ENCODE measurements around the gene PRSS48. TPM values are rescaled to one million over a fixed set of nuclear protein-coding genes. Genes with fewer than 3 reads are reported as not detected.

Gene PRSS48
- total and polyA plus RNA-seq, 8 donors = not detected

- Histone ChIP-seq H3K27me3 (no peaks in the 10 kb centered on the region), H3K4me3 (no peak overlapping the region), H3K27ac (no peak overlapping the region), H3K9me3 (no peaks in the 10 kb centered on the region), H3K4me1 (peaks cover 0 to 22% (median 7%) of the 10 kb centered on the region in 4 donors), H3K36me3 (no peaks in the 10 kb centered on the region)
- 45 to 52% (median 48%) methylated on average over 4 of the region's 4 CpGs for WGBS, 5 donors
- no peak for DNase-seq
- TF ChIP-seq POLR2A (IDR thresholded peaks at IDR 0.05) (no peak), POLR2AphosphoS5 (IDR thresholded peaks at IDR 0.05) (no peak), EP300 (IDR thresholded peaks at IDR 0.05) (no peak)
- TF ChIP-seq, protein P1, sequence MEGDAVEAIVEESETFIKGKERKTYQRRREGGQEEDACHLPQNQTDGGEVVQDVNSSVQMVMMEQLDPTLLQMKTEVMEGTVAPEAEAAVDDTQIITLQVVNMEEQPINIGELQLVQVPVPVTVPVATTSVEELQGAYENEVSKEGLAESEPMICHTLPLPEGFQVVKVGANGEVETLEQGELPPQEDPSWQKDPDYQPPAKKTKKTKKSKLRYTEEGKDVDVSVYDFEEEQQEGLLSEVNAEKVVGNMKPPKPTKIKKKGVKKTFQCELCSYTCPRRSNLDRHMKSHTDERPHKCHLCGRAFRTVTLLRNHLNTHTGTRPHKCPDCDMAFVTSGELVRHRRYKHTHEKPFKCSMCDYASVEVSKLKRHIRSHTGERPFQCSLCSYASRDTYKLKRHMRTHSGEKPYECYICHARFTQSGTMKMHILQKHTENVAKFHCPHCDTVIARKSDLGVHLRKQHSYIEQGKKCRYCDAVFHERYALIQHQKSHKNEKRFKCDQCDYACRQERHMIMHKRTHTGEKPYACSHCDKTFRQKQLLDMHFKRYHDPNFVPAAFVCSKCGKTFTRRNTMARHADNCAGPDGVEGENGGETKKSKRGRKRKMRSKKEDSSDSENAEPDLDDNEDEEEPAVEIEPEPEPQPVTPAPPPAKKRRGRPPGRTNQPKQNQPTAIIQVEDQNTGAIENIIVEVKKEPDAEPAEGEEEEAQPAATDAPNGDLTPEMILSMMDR (IDR thresholded peaks at IDR 0.05) = no peak
- intact Hi-C loops (cut with DNase I; ENCODE audit: low total_unique reads) = no loop called here
These were observed 7.7 kb downstream of the PRSS48 start for GRCh38 chr4:151284534-151285245.

GRCh38 chr4:151287409-151287808 is 10.4 kb downstream of the PRSS48 start:
- WGBS, 5 donors = 83 to 95% (median 93%) methylated on average over 7 of the region's 7 CpGs
- Histone ChIP-seq H3K36me3 (no peaks in the 10 kb centered on the region), H3K4me3 (no peak overlapping the region), H3K27me3 (no peaks in the 10 kb centered on the region), H3K4me1 (peaks cover 0 to 13% (median 7%) of the 10 kb centered on the region in 4 donors), H3K27ac (no peak overlapping the region), H3K9me3 (no peaks in the 10 kb centered on the region)
- no peak for TF ChIP-seq POLR2AphosphoS5 (IDR thresholded peaks at IDR 0.05)
- TF ChIP-seq, protein P1 (IDR thresholded peaks at IDR 0.05) = no peak
- TF ChIP-seq POLR2A (IDR thresholded peaks at IDR 0.05) = no peak
- no peak for TF ChIP-seq EP300 (IDR thresholded peaks at IDR 0.05)
- no peak for DNase-seq
- intact Hi-C loops (cut with DNase I; ENCODE audit: low total_unique reads) = no loop called here

DNA sequence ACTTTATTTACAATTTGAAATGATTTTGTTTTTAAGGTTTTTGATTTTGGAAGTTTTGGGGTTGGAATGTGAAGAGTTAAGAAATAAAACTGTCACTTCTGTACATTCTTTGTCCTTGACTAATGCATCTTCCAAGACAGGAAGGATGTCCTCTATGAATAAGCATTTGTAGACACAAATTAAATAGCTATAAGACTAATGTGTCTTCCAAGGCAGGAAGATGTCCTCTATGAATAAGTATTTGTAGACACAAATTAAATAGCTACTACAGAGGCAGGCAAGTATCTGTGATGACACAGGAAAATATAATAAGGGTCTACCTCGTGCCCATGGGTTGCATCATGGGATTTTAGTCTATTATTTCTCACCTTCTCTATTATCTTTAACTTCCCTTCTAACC is 14.5 kb downstream of the PRSS48 start:
- WGBS, 5 donors = 56 to 80% (median 63%) methylated on average over 1 of the region's 1 CpG
- intact Hi-C loops (cut with DNase I; ENCODE audit: low total_unique reads) = no loop called here
- Histone ChIP-seq H3K27ac (no peak overlapping the region), H3K4me3 (no peak overlapping the region), H3K9me3 (no peaks in the 10 kb centered on the region), H3K4me1 (peaks cover 0 to 18% (median 7%) of the 10 kb centered on the region in 4 donors), H3K27me3 (no peaks in the 10 kb centered on the region), H3K36me3 (peaks cover 0 to 9% (median 0%) of the 10 kb centered on the region in 4 donors)
- DNase-seq = no peak
- TF ChIP-seq EP300 (IDR thresholded peaks at IDR 0.05) = no peak
- TF ChIP-seq, protein P1 (IDR thresholded peaks at IDR 0.05) = no peak
- no peak for TF ChIP-seq POLR2A (IDR thresholded peaks at IDR 0.05)

GRCh38 chr4:151292038-151292437 is 15.1 kb downstream of the PRSS48 start:
- H3K4me1 ChIP-seq = peaks cover 0 to 24% (median 10%) of the 10 kb centered on the region in 4 donors
- WGBS, 5 donors = 93 to 98% (median 96%) methylated on average over 2 of the region's 2 CpGs
- intact Hi-C loops (cut with DNase I; ENCODE audit: low total_unique reads) = no loop called here
- peaks cover 0 to 9% (median 0%) of the 10 kb centered on the region in 4 donors for H3K36me3 ChIP-seq
- no peak for DNase-seq
- no peak overlapping the region for H3K27ac ChIP-seq
- no peak overlapping the region for H3K4me3 ChIP-seq
- H3K9me3 ChIP-seq = no peaks in the 10 kb centered on the region
- TF ChIP-seq, protein P1 (IDR thresholded peaks at IDR 0.05) = no peak
- no peak for TF ChIP-seq POLR2A (IDR thresholded peaks at IDR 0.05)
- TF ChIP-seq EP300 (IDR thresholded peaks at IDR 0.05) = no peak
- no peak for TF ChIP-seq POLR2AphosphoS5 (IDR thresholded peaks at IDR 0.05)
- no peaks in the 10 kb centered on the region for H3K27me3 ChIP-seq
